Glutamatergic neuron (in vitro differentiated cells): ENCODE results near the gene GLCE. TPM values are rescaled to one million over a fixed set of nuclear protein-coding genes. Genes with fewer than 3 reads are reported as not detected.

Experiments
- DNase-seq: peaks from one replicate; pipeline ENCODE4 v3.0.0; 2022
- H3K27ac Mint-ChIP-seq: one replicate; pipeline ENCODE4 v1.8.0; 2020; ENCODE audit warnings: mild to moderate bottlenecking, mixed read lengths, inconsistent platforms; ENCODE audit not compliant: unreplicated experiment
- H3K27me3 Mint-ChIP-seq: one replicate; pipeline ENCODE4 v1.8.0; 2020; ENCODE audit warnings: mild to moderate bottlenecking, moderate library complexity, mixed read lengths, inconsistent platforms; ENCODE audit not compliant: unreplicated experiment
- H3K36me3 Mint-ChIP-seq: one replicate; pipeline ENCODE4 v1.8.0; 2020; ENCODE audit warnings: mild to moderate bottlenecking, mixed read lengths, inconsistent platforms; ENCODE audit not compliant: unreplicated experiment
- H3K4me1 Mint-ChIP-seq: one replicate; pipeline ENCODE4 v1.8.0; 2020; ENCODE audit warnings: mild to moderate bottlenecking, low read depth, mixed read lengths, inconsistent platforms; ENCODE audit not compliant: unreplicated experiment
- H3K4me3 Mint-ChIP-seq: one replicate; pipeline ENCODE4 v1.8.0; 2020; ENCODE audit warnings: mild to moderate bottlenecking, mixed read lengths, inconsistent platforms; ENCODE audit not compliant: unreplicated experiment
- H3K9me3 Mint-ChIP-seq: one replicate; pipeline ENCODE4 v1.8.0; 2020; ENCODE audit warnings: mild to moderate bottlenecking, moderate library complexity, mixed read lengths, inconsistent platforms; ENCODE audit not compliant: unreplicated experiment
- CTCF ChIP-seq: fragments of 200-600 bp; sonication (generic); IDR thresholded peaks from one replicate; pipeline ENCODE4 v1.5.0; 2021; ENCODE audit not compliant: partially characterized antibody, unreplicated experiment
- total RNA-seq: library from RNA; stranded (reverse); fragmentation: NEBNext Ultra II Directional; extraction: Animal tissue kit (Norgen Biotek cat#: 25700); gene quantifications from one replicate; pipeline ENCODE4 v1.2.1, GENCODE V29; 2021; ENCODE audit not compliant: unreplicated experiment

Gene GLCE
- total RNA-seq, 1 donor from 2014 or later, result 6.7 TPM

GRCh38 chr15:69200832-69201745 is 40.7 kb downstream of the GLCE start:
- DNase-seq, result no peak
- H3K4me3 Mint-ChIP-seq, result no peak overlapping the region

GRCh38 chr15:69206079-69206478 is 45.6 kb downstream of the GLCE start:
- no peaks in the 10 kb centered on the region for H3K4me1 Mint-ChIP-seq
- no peaks in the 10 kb centered on the region for H3K27me3 Mint-ChIP-seq
- no peak overlapping the region for H3K27ac Mint-ChIP-seq
- no peaks in the 10 kb centered on the region for H3K36me3 Mint-ChIP-seq
- peaks cover 2% of the 10 kb centered on the region for H3K9me3 Mint-ChIP-seq
- no peak overlapping the region for H3K4me3 Mint-ChIP-seq
- TF ChIP-seq CTCF, result no peak
- DNase-seq, result no peak

More at GRCh38 chr15:69200832-69201745, 40.7 kb downstream of the GLCE start:
- no peaks in the 10 kb centered on the region for H3K36me3 Mint-ChIP-seq
- H3K9me3 Mint-ChIP-seq, result no peaks in the 10 kb centered on the region
- TF ChIP-seq CTCF, result no peak
- H3K27ac Mint-ChIP-seq, result no peak overlapping the region
- H3K27me3 Mint-ChIP-seq, result no peaks in the 10 kb centered on the region
- no peaks in the 10 kb centered on the region for H3K4me1 Mint-ChIP-seq

GRCh38 chr15:69209661-69210060 is 49.2 kb downstream of the GLCE start:
- no peak for DNase-seq
- no peak for TF ChIP-seq CTCF
- H3K9me3 Mint-ChIP-seq, result peaks cover 2% of the 10 kb centered on the region
- H3K4me3 Mint-ChIP-seq, result no peak overlapping the region
- no peak overlapping the region for H3K27ac Mint-ChIP-seq
- no peaks in the 10 kb centered on the region for H3K4me1 Mint-ChIP-seq
- H3K27me3 Mint-ChIP-seq, result no peaks in the 10 kb centered on the region
- H3K36me3 Mint-ChIP-seq, result no peaks in the 10 kb centered on the region

GRCh38 chr15:69210574-69210973 is 50.1 kb downstream of the GLCE start:
- no peaks in the 10 kb centered on the region for H3K4me1 Mint-ChIP-seq

More at GRCh38 chr15:69210574-69210973, 50.1 kb downstream of the GLCE start:
- DNase-seq, result no peak
- no peaks in the 10 kb centered on the region for H3K27me3 Mint-ChIP-seq
- H3K4me3 Mint-ChIP-seq, result no peak overlapping the region
- H3K9me3 Mint-ChIP-seq, result peaks cover 2% of the 10 kb centered on the region
- no peaks in the 10 kb centered on the region for H3K36me3 Mint-ChIP-seq
- no peak for TF ChIP-seq CTCF
- H3K27ac Mint-ChIP-seq, result no peak overlapping the region
